HEK293 (cell line): ENCODE data around the gene DNAJC5.

ENCODE experiments used
- AEBP2 ChIP-seq: fragments of 450-650 bp; formaldehyde crosslinking; IDR thresholded peaks from 2 replicates; pipeline ENCODE4 v1.5.1; 2016; ENCODE audit warnings: missing biosample characterization, missing genetic modification characterization, borderline replicate concordance
- BCL6B ChIP-seq: fragments of 450-650 bp; formaldehyde crosslinking; IDR thresholded peaks from 2 replicates; pipeline ENCODE4 v1.5.1; 2017; ENCODE audit warnings: missing biosample characterization, missing genetic modification characterization
- GLI2 ChIP-seq: fragments of 450-650 bp; formaldehyde crosslinking; IDR thresholded peaks from 2 replicates; pipeline ENCODE4; 2017; ENCODE audit warnings: missing biosample characterization, missing genetic modification characterization, low read depth, borderline replicate concordance
- GLIS2 ChIP-seq: fragments of 450-650 bp; formaldehyde crosslinking; IDR thresholded peaks from 2 replicates; pipeline ENCODE4 v1.5.1; 2016; ENCODE audit warnings: missing biosample characterization, missing genetic modification characterization
- KLF17 ChIP-seq: fragments of 450-650 bp; formaldehyde crosslinking; IDR thresholded peaks from 2 replicates; pipeline ENCODE4 v1.5.1; 2016; ENCODE audit warnings: missing biosample characterization, missing genetic modification characterization
- KLF8 ChIP-seq: fragments of 450-650 bp; formaldehyde crosslinking; IDR thresholded peaks from 2 replicates; pipeline ENCODE4 v1.5.1; 2016; ENCODE audit warnings: missing biosample characterization, missing genetic modification characterization
- MZF1 ChIP-seq: fragments of 450-650 bp; formaldehyde crosslinking; IDR thresholded peaks from 2 replicates; pipeline ENCODE4 v1.5.1; 2017; ENCODE audit warnings: missing biosample characterization, missing genetic modification characterization, borderline replicate concordance
- SCRT2 ChIP-seq: fragments of 450-650 bp; formaldehyde crosslinking; IDR thresholded peaks from 2 replicates; pipeline ENCODE4 v1.5.1; 2016; ENCODE audit warnings: missing biosample characterization, missing genetic modification characterization
- SP2 ChIP-seq: fragments of 450-650 bp; formaldehyde crosslinking; IDR thresholded peaks from 2 replicates; pipeline ENCODE4 v1.5.1; 2016; ENCODE audit warnings: missing biosample characterization, missing genetic modification characterization
- ZBTB20 ChIP-seq: fragments of 450-650 bp; formaldehyde crosslinking; IDR thresholded peaks from 2 replicates; pipeline ENCODE4 v1.5.1; 2016; ENCODE audit warnings: missing biosample characterization, missing genetic modification characterization
- ZBTB44 ChIP-seq: fragments of 450-650 bp; IDR thresholded peaks from 2 replicates; pipeline ENCODE4 v1.5.1; 2018; ENCODE audit warnings: missing biosample characterization, mild to moderate bottlenecking, missing genetic modification characterization
- ZBTB48 ChIP-seq: fragments of 450-650 bp; formaldehyde crosslinking; IDR thresholded peaks from 2 replicates; pipeline ENCODE4 v1.5.1; 2016; ENCODE audit warnings: missing biosample characterization, missing genetic modification characterization
- ZEB2 ChIP-seq: fragments of 450-650 bp; formaldehyde crosslinking; IDR thresholded peaks from 2 replicates; pipeline ENCODE4 v1.5.1; 2016; ENCODE audit warnings: missing biosample characterization, missing genetic modification characterization
- ZNF114 ChIP-seq: fragments of 450-650 bp; formaldehyde crosslinking; IDR thresholded peaks from 2 replicates; pipeline ENCODE4 v1.5.0; 2017; ENCODE audit warnings: missing biosample characterization, missing genetic modification characterization
- ZNF133 ChIP-seq: fragments of 450-650 bp; formaldehyde crosslinking; IDR thresholded peaks from 2 replicates; pipeline ENCODE4 v1.5.1; 2016; ENCODE audit warnings: missing biosample characterization, missing genetic modification characterization
- ZNF138 ChIP-seq: fragments of 450-650 bp; formaldehyde crosslinking; IDR thresholded peaks from 2 replicates; pipeline ENCODE4 v1.5.1; 2016; ENCODE audit warnings: missing biosample characterization, missing genetic modification characterization, borderline replicate concordance
- ZNF157 ChIP-seq: fragments of 450-650 bp; formaldehyde crosslinking; IDR thresholded peaks from 2 replicates; pipeline ENCODE4 v1.5.1; 2016; ENCODE audit warnings: missing biosample characterization, missing genetic modification characterization
- ZNF184 ChIP-seq: fragments of 450-650 bp; IDR thresholded peaks from 2 replicates; pipeline ENCODE4 v1.5.1; 2018; ENCODE audit warnings: missing biosample characterization, mild to moderate bottlenecking, missing genetic modification characterization
- ZNF23 ChIP-seq: fragments of 450-650 bp; formaldehyde crosslinking; IDR thresholded peaks from 2 replicates; pipeline ENCODE4 v1.5.1; 2016; ENCODE audit warnings: missing biosample characterization, missing genetic modification characterization, borderline replicate concordance
- ZNF24 ChIP-seq: fragments of 450-650 bp; formaldehyde crosslinking; IDR thresholded peaks from 2 replicates; pipeline ENCODE4 v1.5.1; 2016; ENCODE audit warnings: missing biosample characterization, missing genetic modification characterization
- ZNF26 ChIP-seq: fragments of 450-650 bp; formaldehyde crosslinking; IDR thresholded peaks from 2 replicates; pipeline ENCODE4 v1.5.1; 2016; ENCODE audit warnings: missing biosample characterization, missing genetic modification characterization
- ZNF266 ChIP-seq: fragments of 450-650 bp; formaldehyde crosslinking; IDR thresholded peaks from 2 replicates; pipeline ENCODE4 v1.5.1; 2016; ENCODE audit warnings: missing biosample characterization, missing genetic modification characterization, low read depth
- ZNF302 ChIP-seq: fragments of 450-650 bp; formaldehyde crosslinking; IDR thresholded peaks from 2 replicates; pipeline ENCODE4 v1.5.1; 2016; ENCODE audit warnings: missing biosample characterization, missing genetic modification characterization, low read depth
- ZNF335 ChIP-seq: fragments of 450-650 bp; formaldehyde crosslinking; conservative IDR thresholded peaks from 2 replicates; pipeline ENCODE4 v1.5.1; 2016; ENCODE audit warnings: missing biosample characterization, missing genetic modification characterization
- ZNF530 ChIP-seq: fragments of 450-650 bp; formaldehyde crosslinking; IDR thresholded peaks from 2 replicates; pipeline ENCODE4 v1.5.1; 2016; ENCODE audit warnings: low read depth, missing biosample characterization, missing genetic modification characterization
- ZNF571 ChIP-seq: fragments of 450-650 bp; formaldehyde crosslinking; IDR thresholded peaks from 2 replicates; pipeline ENCODE4 v1.5.0; 2017; ENCODE audit warnings: missing biosample characterization, missing genetic modification characterization
- ZNF610 ChIP-seq: fragments of 450-650 bp; formaldehyde crosslinking; IDR thresholded peaks from 2 replicates; pipeline ENCODE4 v1.5.1; 2016; ENCODE audit warnings: missing biosample characterization, missing genetic modification characterization, borderline replicate concordance
- ZNF639 ChIP-seq: fragments of 450-650 bp; formaldehyde crosslinking; IDR thresholded peaks from 2 replicates; pipeline ENCODE4 v1.5.1; 2016; ENCODE audit warnings: missing biosample characterization, missing genetic modification characterization
- ZNF654 ChIP-seq: fragments of 450-650 bp; formaldehyde crosslinking; IDR thresholded peaks from 2 replicates; pipeline ENCODE4 v1.5.1; 2016; ENCODE audit warnings: low read depth, missing biosample characterization, missing genetic modification characterization
- ZNF664 ChIP-seq: fragments of 450-650 bp; formaldehyde crosslinking; IDR thresholded peaks from 2 replicates; pipeline ENCODE4 v1.5.1; 2016; ENCODE audit warnings: missing biosample characterization, missing genetic modification characterization
- ZNF747 ChIP-seq: fragments of 450-650 bp; formaldehyde crosslinking; IDR thresholded peaks from 2 replicates; pipeline ENCODE4 v1.5.1; 2016; ENCODE audit warnings: missing biosample characterization, missing genetic modification characterization
- ZXDB ChIP-seq: fragments of 450-650 bp; formaldehyde crosslinking; IDR thresholded peaks from 2 replicates; pipeline ENCODE4 v1.5.1; 2016; ENCODE audit warnings: missing biosample characterization, missing genetic modification characterization

Gene DNAJC5

GRCh38 chr20:63979557-63980316, 84.8 kb downstream of the DNAJC5 start, which contains the start of gene SAMD10 (continued):
- TF ChIP-seq GLI2 (tag by site-specific recombination), result no peak
- no peak for TF ChIP-seq ZNF302 (tag by site-specific recombination)
- TF ChIP-seq ZNF571 (tag by site-specific recombination), result no peak
- no peak for TF ChIP-seq ZBTB44
- no peak for TF ChIP-seq ZNF639 (tag by site-specific recombination)
- no peak for TF ChIP-seq ZNF266 (tag by site-specific recombination)
- no peak for TF ChIP-seq MZF1
- no peak for TF ChIP-seq AEBP2 (tag by site-specific recombination)
- TF ChIP-seq ZNF335 (tag by site-specific recombination), result no peak; the same call in none of the 2 replicates
- no peak for TF ChIP-seq ZNF184 (tag by site-specific recombination)
- TF ChIP-seq ZNF610 (tag by site-specific recombination), result no peak
- TF ChIP-seq ZNF114 (tag by site-specific recombination), result no peak
- peak; percentile 57; the same call in 1 of the 2 replicates for TF ChIP-seq ZEB2 (tag by site-specific recombination)
- no peak for TF ChIP-seq SCRT2 (tag by site-specific recombination)
- TF ChIP-seq KLF17 (tag by site-specific recombination), result no peak
- TF ChIP-seq ZNF138 (tag by site-specific recombination), result no peak
- TF ChIP-seq ZNF530 (tag by site-specific recombination), result no peak
- peak; percentile 15; the same call in 1 of the 2 replicates for TF ChIP-seq ZBTB48 (tag by site-specific recombination)
- peak; percentile 68 for TF ChIP-seq SP2
- TF ChIP-seq GLIS2 (tag by site-specific recombination), result peak; percentile 75
- TF ChIP-seq ZNF26, result no peak
- no peak for TF ChIP-seq ZNF747 (tag by site-specific recombination)
- TF ChIP-seq ZNF664 (tag by site-specific recombination), result no peak
- TF ChIP-seq ZNF133 (tag by site-specific recombination), result no peak
- TF ChIP-seq ZNF654 (tag by site-specific recombination), result no peak
- TF ChIP-seq ZXDB (tag by site-specific recombination), result peak; percentile 74
- no peak for TF ChIP-seq ZNF157 (tag by site-specific recombination)
- peak; percentile 70; the same call in 1 of the 2 replicates for TF ChIP-seq KLF8 (tag by site-specific recombination)
- TF ChIP-seq ZNF24 (tag by site-specific recombination), result peak; percentile 42; the same call in 1 of the 2 replicates
- TF ChIP-seq BCL6B (tag by site-specific recombination), result no peak
- TF ChIP-seq ZNF23, result no peak
- peak; percentile 89 for TF ChIP-seq ZBTB20
